H1 (cell line): ENCODE data around the gene FOXE1. TPM values are rescaled to one million over a fixed set of nuclear protein-coding genes. Genes with fewer than 3 reads are reported as not detected.

Experiments used
- ASH2L ChIP-seq: fragments of 200-600, 300-600 bp; sonication (generic); IDR thresholded peaks from one replicate; pipeline ENCODE4 v1.7.1; 2017; ENCODE audit warnings: low read length
- BRCA1 ChIP-seq: IDR thresholded peaks from 2 replicates; pipeline ENCODE4 v1.6.1; 2012; ENCODE audit warnings: low read depth, low read length, improper control_type of control experiment
- CTBP2 ChIP-seq: IDR thresholded peaks from 2 replicates; pipeline ENCODE4 v1.7.0; 2011; ENCODE audit warnings: borderline replicate concordance, mild to moderate bottlenecking, moderate library complexity, mixed read lengths, low read length; ENCODE audit not compliant: insufficient read depth, insufficient read length
- RNF2 ChIP-seq: fragments of 200-900, 300-1000 bp; sonication (generic); IDR thresholded peaks from 2 replicates; pipeline ENCODE4 v1.7.1; 2016; ENCODE audit warnings: borderline replicate concordance, low read depth, mild to moderate bottlenecking, antibody characterized with exemption, low read length; ENCODE audit not compliant: poor library complexity, severe bottlenecking; ENCODE audit errors: missing control alignments
- SAP30 ChIP-seq: fragments of 300-600 bp; sonication (generic); IDR thresholded peaks from 2 replicates; pipeline ENCODE4 v1.7.1; 2012; ENCODE audit warnings: low read length, moderate library complexity, mild to moderate bottlenecking, inconsistent platforms; ENCODE audit not compliant: insufficient read depth, insufficient replicate concordance
- polyA plus RNA-seq, 7 experiments: library from polyadenylated mRNA; depleted of rRNA in 3 of 7; stranded (reverse) in 5 of 7; unstranded in 2 of 7; fragments of >200 nt in 5 of 7; fragments of 200-250 nt in 2 of 7; gene quantifications; 1 replicate in 5 of 7; 2 replicates in 1 of 7; 4 replicates in 1 of 7; pipeline versions ENCODE4 v1.2.1 to v1.2.3, GENCODE V29; 2011 to 2013; ENCODE audit warnings: missing spikeins in 2 of 7, mixed read lengths in 2 of 7
- total RNA-seq: library from RNA; stranded (reverse); fragmentation: NEBNext Ultra II Directional; extraction: Animal tissue kit (Norgen Biotek cat#: 25700); gene quantifications from 2 replicates; pipeline ENCODE4 v1.2.1, GENCODE V29; 2021

FOXE1 gene
- total and polyA plus RNA-seq, 2 of the 8 experiments (the other 6 are each of a cell fraction or from before 2014, with no cell fraction given): 0.03 TPM; not detected in 1

DNA sequence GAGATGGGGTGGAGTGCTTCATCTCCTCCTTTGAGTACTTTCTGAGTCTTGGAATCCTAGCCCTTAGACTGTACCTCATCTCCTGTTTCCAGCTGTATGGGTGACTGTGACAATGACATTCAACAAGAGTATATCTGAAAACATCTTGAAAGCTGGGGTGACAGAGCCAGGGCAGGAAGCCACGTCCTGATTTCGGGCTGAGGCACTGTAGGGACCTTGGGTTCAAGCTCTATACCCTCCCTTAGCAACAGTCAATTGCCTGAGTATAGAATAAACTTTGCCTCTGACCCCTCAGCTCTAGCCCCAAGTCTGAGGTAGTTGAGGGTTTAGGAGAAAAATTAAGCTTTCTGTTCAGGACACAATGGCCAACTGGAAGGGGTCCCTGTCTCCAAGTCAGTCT is 6.3 kb downstream of the FOXE1 start (continued):
- TF ChIP-seq SAP30 (no peak), ASH2L (no peak), RNF2 (no peak), BRCA1 (no peak), CTBP2 (no peak)
